ENCODE results near the gene ZC3H8. TPM values are rescaled to one million over a fixed set of nuclear protein-coding genes. Genes with fewer than 3 reads are reported as not detected.

ZC3H8 gene
- total and polyA plus RNA-seq, 2 donors (not counting 3 experiments of a cell fraction or from before 2014, with no cell fraction given): 0.95 to 7.1 TPM

GRCh38 chr2:112185131-112185530 lies 69.7 kb downstream of the ZC3H8 start:
- H3K36me3 ChIP-seq (ENCODE audit: control insufficient read depth in 2 of 2, extremely low read depth in 1 of 2, insufficient read depth in 2 of 2, low read length in 2 of 2): no peaks in the 10 kb centered on the region
- no peaks in the 10 kb centered on the region for H3K9me3 ChIP-seq (replicated peaks; ENCODE audit: control insufficient read depth, insufficient read depth, low read length)
- CTCF ChIA-PET: no interaction called here
- intact Hi-C loops (cut with micrococcal nuclease): no loop called here
- BruUV-seq (replicated peaks): no TSS peak
- TF ChIP-seq MYC (IDR thresholded peaks at IDR 0.05; ENCODE audit: low read depth, low read length): no peak
- TF ChIP-seq POLR2AphosphoS5 (IDR thresholded peaks at IDR 0.05; ENCODE audit: insufficient read depth, low read depth, low read length): no peak
- no peak for TF ChIP-seq JUN (IDR thresholded peaks at IDR 0.05; ENCODE audit: borderline replicate concordance, insufficient read depth, insufficient read length, low read depth)
- TF ChIP-seq POLR2A (IDR thresholded peaks at IDR 0.05; ENCODE audit: low read depth, low read length): no peak
- TF ChIP-seq FOS (IDR thresholded peaks at IDR 0.05; ENCODE audit: borderline replicate concordance, insufficient read depth, low read length): no peak
- no peak for TF ChIP-seq GATA2 (IDR thresholded peaks at IDR 0.05; ENCODE audit: insufficient read depth, insufficient read length, low read depth, low read length)
- TF ChIP-seq, protein P1, sequence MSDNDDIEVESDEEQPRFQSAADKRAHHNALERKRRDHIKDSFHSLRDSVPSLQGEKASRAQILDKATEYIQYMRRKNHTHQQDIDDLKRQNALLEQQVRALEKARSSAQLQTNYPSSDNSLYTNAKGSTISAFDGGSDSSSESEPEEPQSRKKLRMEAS (IDR thresholded peaks at IDR 0.05; ENCODE audit: insufficient read depth, insufficient read length): no peak
- TF ChIP-seq, protein P2, sequence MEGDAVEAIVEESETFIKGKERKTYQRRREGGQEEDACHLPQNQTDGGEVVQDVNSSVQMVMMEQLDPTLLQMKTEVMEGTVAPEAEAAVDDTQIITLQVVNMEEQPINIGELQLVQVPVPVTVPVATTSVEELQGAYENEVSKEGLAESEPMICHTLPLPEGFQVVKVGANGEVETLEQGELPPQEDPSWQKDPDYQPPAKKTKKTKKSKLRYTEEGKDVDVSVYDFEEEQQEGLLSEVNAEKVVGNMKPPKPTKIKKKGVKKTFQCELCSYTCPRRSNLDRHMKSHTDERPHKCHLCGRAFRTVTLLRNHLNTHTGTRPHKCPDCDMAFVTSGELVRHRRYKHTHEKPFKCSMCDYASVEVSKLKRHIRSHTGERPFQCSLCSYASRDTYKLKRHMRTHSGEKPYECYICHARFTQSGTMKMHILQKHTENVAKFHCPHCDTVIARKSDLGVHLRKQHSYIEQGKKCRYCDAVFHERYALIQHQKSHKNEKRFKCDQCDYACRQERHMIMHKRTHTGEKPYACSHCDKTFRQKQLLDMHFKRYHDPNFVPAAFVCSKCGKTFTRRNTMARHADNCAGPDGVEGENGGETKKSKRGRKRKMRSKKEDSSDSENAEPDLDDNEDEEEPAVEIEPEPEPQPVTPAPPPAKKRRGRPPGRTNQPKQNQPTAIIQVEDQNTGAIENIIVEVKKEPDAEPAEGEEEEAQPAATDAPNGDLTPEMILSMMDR (IDR thresholded peaks at IDR 0.05; ENCODE audit: extremely low read depth in 1 of 2, insufficient read depth in 1 of 2, low read depth in 1 of 2, low read length in 2 of 2): no peak
- no peak for TF ChIP-seq EZH2 (IDR thresholded peaks at IDR 0.05; ENCODE audit: borderline replicate concordance, low read depth, low read length, severe bottlenecking)
- no peak for FAIRE-seq
- no peaks in the 10 kb centered on the region for H3K9me1 ChIP-seq (replicated peaks; ENCODE audit: control insufficient read depth, extremely low read depth, insufficient read depth, low read length)
- no peak overlapping the region for H3K4me2 ChIP-seq (ENCODE audit: insufficient read depth, low read length)
- no peak for DNase-seq (ENCODE audit: low read depth, low spot score)
- H3K9ac ChIP-seq (replicated peaks; ENCODE audit: extremely low read depth, insufficient read depth, low read length): no peak overlapping the region
- peaks cover 3 to 12% of the 10 kb centered on the region in 2 experiments for H3K27me3 ChIP-seq (ENCODE audit: control insufficient read depth in 2 of 2, insufficient read depth in 2 of 2, low read length in 2 of 2)
- no peak overlapping the region for H3K27ac ChIP-seq (ENCODE audit: insufficient read depth, low read depth, low read length)
- POLR2A ChIA-PET: no interaction called here
- H4K20me1 ChIP-seq (replicated peaks; ENCODE audit: control insufficient read depth, extremely low read depth, insufficient read depth, low read length): no peaks in the 10 kb centered on the region
- dilution Hi-C loops (cut with MboI; ENCODE audit: extremely low pct_ligation_motif_present, low sequenced_read_pairs): no loop called here
- peaks cover 16% of the 10 kb centered on the region for H3K4me1 ChIP-seq (ENCODE audit: control insufficient read depth, extremely low read depth, insufficient read depth, low read length)
- no peaks in the 10 kb centered on the region for H3K79me2 ChIP-seq (ENCODE audit: control insufficient read depth, insufficient read depth, low read length)
- H2AFZ ChIP-seq (ENCODE audit: low read depth, low read length): no peak overlapping the region
- no peak overlapping the region for H3K4me3 ChIP-seq (replicated peaks in 1 of 3; ENCODE audit: insufficient read depth in 1 of 3, low read depth in 1 of 3, low read length in 3 of 3)
